Measurements from ENCODE around the gene SLC6A11. TPM values are rescaled to one million over a fixed set of nuclear protein-coding genes. Genes with fewer than 3 reads are reported as not detected.

Gene SLC6A11
- total and polyA plus RNA-seq, 2 donors: 0.23 to 0.42 TPM

DNA sequence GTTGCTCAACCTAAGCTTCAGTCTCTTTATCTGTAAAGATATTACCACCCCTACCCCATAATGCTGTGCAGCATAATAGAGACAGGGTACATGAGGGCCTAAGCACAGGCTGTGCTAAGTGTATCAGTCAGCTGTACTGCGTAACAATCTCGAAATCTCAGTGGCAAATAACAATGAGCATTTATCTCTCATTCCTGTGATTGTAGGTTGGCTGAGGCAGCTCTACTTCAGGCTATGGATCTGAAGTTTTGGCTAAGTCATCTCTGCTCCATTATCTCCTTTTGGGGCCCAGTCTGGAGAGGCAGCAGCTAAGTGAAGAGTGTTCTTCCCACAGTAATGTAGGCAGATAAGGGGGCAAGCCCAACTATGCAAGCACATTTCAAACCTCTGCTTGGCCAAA, 7.1 kb upstream of the SLC6A11 start:
- Histone ChIP-seq H3K27ac (ENCODE audit: low read depth) (no peak overlapping the region), H3K4me3 (ENCODE audit: low read depth, low read length) (no peak overlapping the region), H3K36me3 (ENCODE audit: insufficient read depth) (no peaks in the 10 kb centered on the region), H3K4me1 (ENCODE audit: insufficient read depth) (no peaks in the 10 kb centered on the region)
- WGBS: 85% methylated on average over 2 of the region's 2 CpGs
- no peak for DNase-seq (ENCODE audit: extremely low spot score)

DNA sequence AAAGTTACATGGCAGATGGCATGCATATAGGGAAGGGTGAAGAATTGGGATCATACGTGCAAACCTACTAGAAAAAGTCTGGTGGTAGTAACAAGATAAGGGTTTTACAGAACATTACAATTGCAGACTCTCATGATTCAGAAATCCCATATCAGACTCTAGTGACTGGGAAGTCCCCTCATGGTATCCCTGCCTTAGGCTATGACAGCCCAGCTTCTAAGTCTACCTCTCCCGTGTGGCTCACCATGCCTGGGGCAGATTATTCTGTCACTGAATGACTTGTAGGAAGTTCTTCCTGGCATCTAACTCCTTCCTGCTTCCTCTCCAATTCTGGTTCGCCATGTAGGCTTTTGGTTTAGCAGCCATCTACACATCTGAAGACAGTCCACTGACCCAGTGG, 5.7 kb upstream of the SLC6A11 start:
- Histone ChIP-seq H3K4me1 (ENCODE audit: insufficient read depth) (no peaks in the 10 kb centered on the region), H3K4me3 (ENCODE audit: low read depth, low read length) (no peak overlapping the region), H3K36me3 (ENCODE audit: insufficient read depth) (no peaks in the 10 kb centered on the region), H3K27ac (ENCODE audit: low read depth) (no peak overlapping the region)
- no peak for DNase-seq (ENCODE audit: extremely low spot score)
- WGBS: 82% methylated on average over 3 of the region's 3 CpGs

DNA sequence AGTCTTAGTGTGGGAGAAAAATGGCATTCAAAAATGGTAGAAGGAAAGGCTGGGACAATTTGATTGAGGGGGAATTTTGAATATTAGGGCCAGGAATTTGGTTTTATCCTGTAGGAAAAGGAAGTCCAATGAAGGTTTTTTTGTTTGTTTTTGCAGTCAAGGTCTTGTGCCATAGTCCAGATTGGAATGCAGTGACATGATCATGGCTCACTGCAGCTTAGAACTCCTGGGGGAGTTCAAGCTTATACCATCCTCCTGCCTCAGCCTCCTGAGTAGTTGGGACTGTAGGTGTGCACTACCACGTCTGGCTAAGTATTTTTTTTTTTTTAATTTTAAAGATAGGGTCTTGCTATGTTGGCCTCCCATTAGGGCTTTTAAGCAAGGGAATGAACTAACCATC, 2.6 kb upstream of the SLC6A11 start:
- no peaks in the 10 kb centered on the region for H3K36me3 ChIP-seq (ENCODE audit: insufficient read depth)
- no peak for DNase-seq (ENCODE audit: extremely low spot score)
- H3K27ac ChIP-seq (ENCODE audit: low read depth): no peak overlapping the region
- H3K4me1 ChIP-seq (ENCODE audit: insufficient read depth): no peaks in the 10 kb centered on the region
- 52% methylated on average over 1 of the region's 1 CpG for WGBS
- H3K4me3 ChIP-seq (ENCODE audit: low read depth, low read length): no peak overlapping the region

DNA sequence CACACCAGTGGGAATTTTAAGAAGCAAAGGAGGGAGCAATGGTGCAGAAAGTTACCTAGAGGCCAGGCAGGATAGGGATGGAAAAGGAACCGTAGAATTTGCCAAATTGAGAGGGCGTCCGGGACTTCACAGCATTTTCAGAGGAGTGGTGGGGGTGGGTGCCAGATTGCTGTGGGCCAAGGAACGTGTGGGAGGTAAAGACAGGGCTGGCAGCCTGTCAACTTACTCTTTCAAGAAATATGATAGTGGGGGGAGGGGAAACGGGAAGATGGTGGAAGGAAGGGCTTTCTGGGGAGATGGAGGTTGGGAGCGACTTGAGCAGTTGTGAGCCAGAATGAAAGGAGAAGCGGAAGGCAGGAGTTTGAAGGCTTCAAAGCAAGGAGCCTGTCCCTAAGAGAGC, 1.4 kb upstream of the SLC6A11 start:
- Histone ChIP-seq H3K27ac (ENCODE audit: low read depth) (no peak overlapping the region), H3K36me3 (ENCODE audit: insufficient read depth) (no peaks in the 10 kb centered on the region), H3K4me3 (ENCODE audit: low read depth, low read length) (no peak overlapping the region), H3K4me1 (ENCODE audit: insufficient read depth) (no peaks in the 10 kb centered on the region)
- DNase-seq (ENCODE audit: extremely low spot score): no peak
- WGBS: 75% methylated on average over 7 of the region's 7 CpGs

DNA sequence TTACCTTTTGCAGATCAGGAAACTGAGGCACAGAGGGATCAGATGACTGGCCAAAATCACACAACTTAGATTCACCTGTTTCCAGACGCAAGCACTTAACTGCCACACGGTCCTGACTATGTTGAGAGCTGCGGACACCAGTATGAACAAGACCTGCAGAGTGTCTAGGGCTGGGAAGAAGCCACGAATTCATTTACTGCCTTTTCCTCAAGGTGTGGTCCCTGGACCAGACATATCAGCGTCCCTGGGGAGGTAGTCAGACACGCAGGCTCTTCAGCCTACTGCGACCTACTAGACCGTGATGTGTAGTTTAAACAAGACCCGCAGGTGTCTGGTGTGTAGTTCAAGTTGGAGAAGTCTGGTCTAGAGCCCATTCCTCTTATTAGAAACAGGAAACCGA, 541 bp upstream of the SLC6A11 start:
- no peaks in the 10 kb centered on the region for H3K4me1 ChIP-seq (ENCODE audit: insufficient read depth)
- no peak overlapping the region for H3K27ac ChIP-seq (ENCODE audit: low read depth)
- H3K4me3 ChIP-seq (ENCODE audit: low read depth, low read length): no peak overlapping the region
- H3K36me3 ChIP-seq (ENCODE audit: insufficient read depth): no peaks in the 10 kb centered on the region
- WGBS: 79% methylated on average over 10 of the region's 10 CpGs
- no peak for DNase-seq (ENCODE audit: extremely low spot score)

DNA sequence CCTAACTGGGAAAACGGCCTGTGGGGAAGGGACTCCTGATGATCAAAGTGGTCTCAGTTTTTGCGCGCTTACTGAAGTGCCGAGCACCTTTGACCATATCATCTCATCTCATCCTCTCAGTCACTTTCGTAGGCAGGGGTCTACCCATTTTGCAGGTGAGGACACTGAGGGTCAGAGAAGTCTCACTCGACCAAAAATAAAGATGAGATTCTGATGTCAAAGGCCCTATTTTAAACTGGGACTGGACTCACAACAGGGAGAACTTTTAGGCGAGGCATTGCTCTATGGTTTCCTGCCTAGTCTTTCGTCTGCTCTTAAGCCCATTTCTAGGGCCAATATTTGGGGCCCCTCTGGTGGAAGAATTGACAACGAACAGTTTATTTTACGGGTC, 830 bp downstream of the SLC6A11 start:
- no peak overlapping the region for H3K27ac ChIP-seq (ENCODE audit: low read depth)
- H3K4me3 ChIP-seq (ENCODE audit: low read depth, low read length): no peak overlapping the region
- DNase-seq (ENCODE audit: extremely low spot score): no peak
- WGBS: 69% methylated on average over 10 of the region's 10 CpGs
- H3K36me3 ChIP-seq (ENCODE audit: insufficient read depth): no peaks in the 10 kb centered on the region
- H3K4me1 ChIP-seq (ENCODE audit: insufficient read depth): no peaks in the 10 kb centered on the region

DNA sequence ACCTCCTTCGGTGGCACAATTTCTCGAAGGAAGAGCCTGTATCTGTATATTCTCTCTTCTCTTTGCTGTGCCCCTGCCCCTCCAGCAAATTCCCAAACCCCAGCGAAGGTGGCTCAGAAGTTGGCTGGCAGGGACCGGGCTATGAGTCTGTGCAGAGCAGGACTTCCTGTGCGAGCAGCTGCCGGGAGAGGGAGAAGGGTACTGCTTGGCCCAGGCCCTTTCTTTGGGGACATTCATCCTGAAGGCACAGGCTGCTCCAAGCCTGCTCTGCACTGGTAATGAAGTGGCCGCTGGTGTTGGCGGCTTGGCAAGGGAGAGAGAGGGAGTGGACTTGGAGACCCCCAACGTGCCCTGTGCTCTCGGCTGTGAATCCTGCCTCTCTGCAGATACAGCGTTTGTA, 1.5 kb downstream of the SLC6A11 start:
- 49% methylated on average over 11 of the region's 11 CpGs for WGBS
- H3K4me1 ChIP-seq (ENCODE audit: insufficient read depth): no peaks in the 10 kb centered on the region
- H3K36me3 ChIP-seq (ENCODE audit: insufficient read depth): no peaks in the 10 kb centered on the region
- DNase-seq (ENCODE audit: extremely low spot score): no peak
- no peak overlapping the region for H3K4me3 ChIP-seq (ENCODE audit: low read depth, low read length)
- no peak overlapping the region for H3K27ac ChIP-seq (ENCODE audit: low read depth)

DNA sequence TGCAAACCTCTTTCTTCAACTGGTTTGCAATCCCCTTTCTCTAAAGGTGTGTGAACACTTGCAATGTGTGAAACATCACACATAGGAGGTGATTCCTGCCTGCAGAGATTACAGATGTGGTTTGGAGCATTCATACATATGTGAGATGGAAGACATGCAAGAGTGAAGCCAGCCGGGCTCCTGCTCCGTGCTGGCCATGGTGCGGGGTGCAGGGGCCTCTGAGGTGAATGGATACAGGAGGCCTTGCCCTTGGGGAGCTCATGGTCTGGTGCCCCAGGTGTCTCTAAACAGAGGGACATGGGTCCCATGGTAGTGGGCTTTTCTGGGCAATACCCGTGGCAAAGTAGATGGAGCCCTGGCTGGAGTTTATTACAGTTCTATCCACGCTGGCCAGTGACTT, 6.0 kb downstream of the SLC6A11 start:
- WGBS: 78% methylated on average over 5 of the region's 5 CpGs
- Histone ChIP-seq H3K4me3 (ENCODE audit: low read depth, low read length) (no peak overlapping the region), H3K4me1 (ENCODE audit: insufficient read depth) (no peaks in the 10 kb centered on the region), H3K36me3 (ENCODE audit: insufficient read depth) (no peaks in the 10 kb centered on the region), H3K27ac (ENCODE audit: low read depth) (no peak overlapping the region)
- DNase-seq (ENCODE audit: extremely low spot score): no peak

DNA sequence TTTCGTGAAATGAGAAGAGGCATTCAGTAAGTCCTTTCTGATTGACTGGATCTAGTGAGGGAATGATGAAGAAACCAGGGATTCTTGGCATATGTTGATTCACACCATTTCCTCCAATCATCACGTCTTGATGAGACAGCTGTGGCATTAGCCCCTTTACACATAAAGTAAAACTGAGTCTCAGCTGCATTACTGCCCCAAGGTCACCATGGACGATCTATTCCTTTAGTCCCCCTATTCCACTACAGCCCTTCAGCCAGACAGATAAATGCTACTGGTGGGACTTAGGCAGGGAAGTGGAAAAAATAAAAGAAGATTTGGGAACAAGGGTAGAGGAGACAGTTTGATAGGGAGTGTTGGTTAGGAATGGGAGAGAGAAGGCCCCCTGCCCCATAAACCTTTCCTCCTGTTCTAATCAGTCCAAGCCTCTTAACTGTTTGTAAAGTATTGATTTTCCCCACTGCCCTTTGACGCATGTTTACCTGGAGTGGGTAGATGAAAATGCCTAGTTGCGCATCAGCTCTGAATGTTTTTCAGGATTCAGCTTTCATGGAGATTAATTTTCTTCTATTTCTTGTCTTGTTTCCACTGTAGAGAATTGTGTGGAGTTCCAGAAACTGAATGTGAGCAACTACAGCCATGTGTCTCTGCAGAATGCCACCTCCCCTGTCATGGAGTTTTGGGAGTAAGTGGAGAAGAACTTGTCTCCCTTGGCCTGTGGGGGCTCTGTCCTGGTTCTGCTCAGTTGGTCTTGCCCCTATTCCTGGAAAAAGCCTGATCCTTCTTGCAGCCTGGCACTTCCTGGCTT, 6.9 kb downstream of the SLC6A11 start:
- no peak for DNase-seq (ENCODE audit: extremely low spot score)
- H3K4me1 ChIP-seq (ENCODE audit: insufficient read depth): no peaks in the 10 kb centered on the region
- 75% methylated on average over 5 of the region's 5 CpGs for WGBS
- no peak overlapping the region for H3K4me3 ChIP-seq (ENCODE audit: low read depth, low read length)
- H3K27ac ChIP-seq (ENCODE audit: low read depth): no peak overlapping the region
- no peaks in the 10 kb centered on the region for H3K36me3 ChIP-seq (ENCODE audit: insufficient read depth)

DNA sequence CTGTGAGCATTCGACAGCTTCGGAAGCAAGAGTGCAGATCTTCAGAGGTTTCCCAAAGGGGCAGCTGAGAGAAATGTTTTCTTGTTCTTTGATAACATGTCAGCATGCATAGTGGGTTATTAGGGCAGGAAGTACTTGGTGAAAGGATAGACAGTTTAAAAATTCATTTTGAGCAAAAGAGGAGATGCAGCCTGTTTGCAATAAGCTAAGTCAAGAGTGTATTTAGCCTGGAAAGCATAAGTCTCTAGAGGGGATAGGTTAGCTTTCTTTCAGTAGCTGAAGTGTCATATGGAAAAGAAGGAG, 7.4 kb downstream of the SLC6A11 start:
- H3K4me1 ChIP-seq (ENCODE audit: insufficient read depth): no peaks in the 10 kb centered on the region
- H3K36me3 ChIP-seq (ENCODE audit: insufficient read depth): no peaks in the 10 kb centered on the region
- WGBS: 82% methylated on average over 2 of the region's 2 CpGs
- H3K4me3 ChIP-seq (ENCODE audit: low read depth, low read length): no peak overlapping the region
- no peak overlapping the region for H3K27ac ChIP-seq (ENCODE audit: low read depth)
- no peak for DNase-seq (ENCODE audit: extremely low spot score)

DNA sequence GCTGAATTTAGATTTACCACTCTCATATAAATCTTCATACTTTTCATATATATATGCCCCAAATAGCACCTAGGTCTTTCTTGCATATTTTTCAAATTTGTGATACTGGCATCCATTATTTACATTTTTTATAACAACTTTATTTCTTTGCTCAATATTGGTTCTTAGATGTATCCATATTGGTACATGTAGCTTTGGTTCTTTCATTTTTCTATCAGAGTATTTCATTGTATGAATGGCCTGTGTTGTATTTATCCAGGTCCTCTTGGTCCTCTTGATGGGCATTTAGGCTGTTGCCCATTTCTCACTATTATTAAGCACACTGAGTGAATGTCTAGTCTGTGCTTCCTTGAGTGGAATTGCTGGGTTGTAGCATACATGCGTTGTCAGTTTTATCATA, 8.4 kb downstream of the SLC6A11 start:
- H3K4me3 ChIP-seq (ENCODE audit: low read depth, low read length): no peak overlapping the region
- H3K4me1 ChIP-seq (ENCODE audit: insufficient read depth): no peaks in the 10 kb centered on the region
- H3K36me3 ChIP-seq (ENCODE audit: insufficient read depth): no peaks in the 10 kb centered on the region
- DNase-seq (ENCODE audit: extremely low spot score): no peak
- 99% methylated on average over 1 of the region's 1 CpG for WGBS
- no peak overlapping the region for H3K27ac ChIP-seq (ENCODE audit: low read depth)

DNA sequence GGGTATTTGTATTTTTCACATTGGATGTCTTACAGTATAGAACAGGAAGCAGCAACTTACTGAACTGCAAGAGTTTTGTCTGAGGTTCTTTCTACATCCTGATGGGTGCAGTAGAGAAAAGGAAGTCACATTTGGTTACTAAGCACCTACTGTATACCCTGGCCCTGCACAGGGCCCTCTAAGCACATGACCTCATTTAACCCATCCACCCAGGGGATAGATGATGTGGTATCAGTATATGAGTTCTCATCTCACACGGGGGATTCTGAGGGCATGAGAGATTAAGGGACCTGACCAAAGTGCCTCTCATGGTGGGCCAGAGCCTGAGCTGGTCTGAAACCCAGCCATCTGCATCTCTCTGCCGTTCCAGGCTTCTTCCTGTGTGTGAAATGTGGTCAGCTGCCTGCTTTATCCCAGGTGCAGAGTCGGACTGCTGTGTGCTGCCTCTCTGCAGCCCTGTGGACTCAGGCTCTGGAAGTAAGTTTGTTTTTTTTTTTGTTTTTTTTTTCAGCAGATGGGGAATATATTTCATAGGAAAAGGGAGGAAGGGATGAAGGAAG, 17.9 kb downstream of the SLC6A11 start:
- H3K27ac ChIP-seq (ENCODE audit: low read depth): no peak overlapping the region
- no peak for DNase-seq (ENCODE audit: extremely low spot score)
- 55% methylated on average over 3 of the region's 3 CpGs for WGBS
- no peaks in the 10 kb centered on the region for H3K36me3 ChIP-seq (ENCODE audit: insufficient read depth)
- no peak overlapping the region for H3K4me3 ChIP-seq (ENCODE audit: low read depth, low read length)
- H3K4me1 ChIP-seq (ENCODE audit: insufficient read depth): no peaks in the 10 kb centered on the region

DNA sequence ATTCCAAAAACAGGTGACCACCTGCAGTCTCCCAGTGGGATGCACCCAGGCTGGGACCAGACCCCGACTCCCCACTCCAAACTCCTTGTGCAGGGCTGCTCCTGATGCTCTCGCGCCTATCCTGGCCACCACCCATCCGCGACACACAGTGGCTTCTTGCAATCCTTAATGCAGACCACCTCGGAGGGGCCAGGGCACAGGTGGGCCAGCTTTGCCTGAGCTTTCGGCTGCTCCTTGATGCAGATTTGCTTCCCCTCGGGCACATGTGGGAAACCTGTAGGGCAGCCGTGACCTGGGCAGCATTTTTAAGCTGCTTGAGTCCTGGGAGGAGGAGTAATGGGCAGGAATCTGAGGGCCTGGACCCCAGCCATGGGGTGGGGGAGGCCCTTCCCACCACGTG, 18.9 kb downstream of the SLC6A11 start:
- Histone ChIP-seq H3K4me3 (ENCODE audit: low read depth, low read length) (no peak overlapping the region), H3K4me1 (ENCODE audit: insufficient read depth) (no peaks in the 10 kb centered on the region), H3K27ac (ENCODE audit: low read depth) (no peak overlapping the region), H3K36me3 (ENCODE audit: insufficient read depth) (no peaks in the 10 kb centered on the region)
- 81% methylated on average over 10 of the region's 10 CpGs for WGBS
- no peak for DNase-seq (ENCODE audit: extremely low spot score)

DNA sequence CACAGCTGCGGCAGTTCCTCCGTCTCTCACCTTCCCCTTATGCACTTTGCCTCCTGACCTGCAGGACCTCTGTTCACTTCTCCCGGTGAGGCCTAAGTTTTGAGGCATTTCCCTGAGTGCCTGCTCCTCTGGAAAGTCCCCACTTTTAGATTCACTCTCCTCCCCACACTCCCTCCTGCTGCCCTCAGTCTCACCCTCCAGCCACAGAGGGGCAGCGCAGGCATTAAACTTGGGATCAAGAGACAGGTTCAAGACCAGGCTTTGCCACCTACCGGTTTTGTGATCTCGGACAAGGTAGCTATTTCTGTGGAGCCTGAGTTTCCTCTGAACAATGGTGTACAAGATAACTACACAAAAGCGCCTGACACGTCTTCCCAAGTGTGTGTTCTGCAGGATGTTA, 19.4 kb downstream of the SLC6A11 start:
- H3K4me3 ChIP-seq (ENCODE audit: low read depth, low read length): no peak overlapping the region
- no peaks in the 10 kb centered on the region for H3K36me3 ChIP-seq (ENCODE audit: insufficient read depth)
- no peaks in the 10 kb centered on the region for H3K4me1 ChIP-seq (ENCODE audit: insufficient read depth)
- no peak for DNase-seq (ENCODE audit: extremely low spot score)
- no peak overlapping the region for H3K27ac ChIP-seq (ENCODE audit: low read depth)
- 74% methylated on average over 8 of the region's 8 CpGs for WGBS

DNA sequence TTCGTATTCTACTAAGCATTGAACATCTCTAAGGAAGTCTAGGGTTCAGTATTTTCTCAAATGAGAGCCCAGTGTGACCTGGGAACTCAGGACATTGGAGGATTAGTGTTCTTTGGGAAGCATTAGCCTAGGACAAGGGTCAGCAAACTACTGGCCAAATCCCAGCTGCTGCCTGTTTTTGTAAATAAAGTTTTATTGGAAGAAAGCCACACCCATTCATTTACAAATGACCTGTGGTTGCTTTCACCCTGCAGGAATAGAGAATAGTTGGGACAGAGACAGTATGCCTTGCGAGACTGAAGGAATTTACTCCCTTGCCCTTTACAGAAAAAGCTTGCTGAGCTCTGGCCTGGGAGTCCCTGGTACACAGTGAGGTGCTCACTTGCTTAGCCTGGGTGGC, 20.6 kb downstream of the SLC6A11 start:
- 82% methylated on average over 2 of the region's 2 CpGs for WGBS
- H3K4me1 ChIP-seq (ENCODE audit: insufficient read depth): no peaks in the 10 kb centered on the region
- H3K4me3 ChIP-seq (ENCODE audit: low read depth, low read length): no peak overlapping the region
- no peak for DNase-seq (ENCODE audit: extremely low spot score)
- H3K27ac ChIP-seq (ENCODE audit: low read depth): no peak overlapping the region
- no peaks in the 10 kb centered on the region for H3K36me3 ChIP-seq (ENCODE audit: insufficient read depth)
